SK-N-SH (cell line): ENCODE data around the gene ENO1. TPM values are rescaled to one million over a fixed set of nuclear protein-coding genes. Genes with fewer than 3 reads are reported as not detected.
A peak's percentile ranks its signal among the peaks of the same experiment; 100 is the strongest.

Source experiments
- CTCF ChIA-PET: fragments of 300-600, 350-600 bp; formaldehyde crosslinking; extraction: SDS; loops from one replicate; lab custom pipeline; 2021; lab: Yijun Ruan, JAX
- POLR2A ChIA-PET: fragments of 350-600 bp; sonication (Branson Sonifier 250); formaldehyde crosslinking; extraction: SDS; loops from one replicate; lab custom pipeline; 2020; ENCODE audit warnings: antibody characterized with exemption, inconsistent platforms; lab: Yijun Ruan, JAX
- DNase-seq: peaks from one replicate; pipeline ENCODE4 v3.0.0; 2012
- H2AFZ ChIP-seq: fragments of 200-600 bp; sonication (generic); 2 replicates; pipeline ENCODE4 v1.8.1; 2016; ENCODE audit warnings: antibody characterized with exemption, mild to moderate bottlenecking, low read depth
- H3F3A ChIP-seq: fragments of 200-600 bp; sonication (generic); replicated peaks from 2 replicates; pipeline ENCODE3; 2016; ENCODE audit warnings: antibody characterized with exemption, mild to moderate bottlenecking; ENCODE audit not compliant: insufficient read depth
- H3K27ac ChIP-seq, 2 experiments: fragments of 200-500 bp in 1 of 2; fragments of 200-600 bp in 1 of 2; sonication (Bioruptor generic) in 1 of 2; sonication (generic), shearing (Covaris generic) in 1 of 2; 2 replicates each; pipeline versions ENCODE4 v1.5.1 to v1.6.1; 2014 to 2016; ENCODE audit warnings: low read depth in 2 of 2, inconsistent platforms in 1 of 2, low read length in 1 of 2, mild to moderate bottlenecking in 1 of 2, mixed read lengths in 1 of 2
- H3K27me3 ChIP-seq: fragments of 200-600 bp; sonication (generic), shearing (Covaris generic); 2 replicates; pipeline ENCODE4 v1.6.1; 2016; ENCODE audit warnings: mixed run types; ENCODE audit not compliant: insufficient read depth
- H3K36me3 ChIP-seq, 2 experiments: fragments of 200-500 bp in 1 of 2; fragments of 200-600 bp in 1 of 2; sonication (Bioruptor generic) in 1 of 2; sonication (generic) in 1 of 2; replicated peaks in 1 of 2; 2 replicates each; pipeline versions ENCODE3 to v1.5.1; 2014 to 2016; ENCODE audit warnings: low read length in 1 of 2, mild to moderate bottlenecking in 1 of 2; ENCODE audit not compliant: insufficient read depth in 2 of 2, control insufficient read depth in 1 of 2
- H3K4me1 ChIP-seq, 2 experiments: fragments of 200-500 bp in 1 of 2; fragments of 200-600 bp in 1 of 2; sonication (Bioruptor generic) in 1 of 2; sonication (generic), shearing (Covaris generic) in 1 of 2; 2 replicates each; pipeline versions ENCODE4 v1.5.1 to v1.6.1; 2014 to 2016; ENCODE audit warnings: low read depth in 1 of 2, low read length in 1 of 2, mixed run types in 1 of 2; ENCODE audit not compliant: insufficient read depth in 2 of 2, control insufficient read depth in 1 of 2
- H3K4me2 ChIP-seq: fragments of 200-600 bp; sonication (generic), shearing (Covaris generic); 2 replicates; pipeline ENCODE4 v1.6.1; 2017; ENCODE audit warnings: mixed run types
- H3K4me3 ChIP-seq, 2 experiments: fragments of 200-500 bp in 1 of 2; fragments of 200-600 bp in 1 of 2; sonication (Bioruptor generic) in 1 of 2; sonication (generic), shearing (Covaris generic) in 1 of 2; 2 replicates each; pipeline versions ENCODE4 v1.5.1 to v1.8.1; 2014 to 2016; ENCODE audit warnings: low read depth in 2 of 2, inconsistent platforms in 1 of 2, low read length in 1 of 2, mild to moderate bottlenecking in 1 of 2, mixed read lengths in 1 of 2, moderate library complexity in 1 of 2
- H3K79me2 ChIP-seq: fragments of 200-600 bp; sonication (generic); 2 replicates; pipeline ENCODE4 v1.8.1; 2017; ENCODE audit warnings: mild to moderate bottlenecking; ENCODE audit not compliant: insufficient read depth
- H3K9ac ChIP-seq: fragments of 200-600 bp; sonication (generic); 2 replicates; pipeline ENCODE4 v1.6.1; 2017; ENCODE audit warnings: mixed run types
- H3K9me2 ChIP-seq: fragments of 200-600 bp; sonication (generic); 2 replicates; pipeline ENCODE4 v1.6.1; 2017; ENCODE audit warnings: mixed run types
- H3K9me3 ChIP-seq: fragments of 200-600 bp; sonication (generic); 2 replicates; pipeline ENCODE4 v1.6.1; 2017; ENCODE audit warnings: mixed run types, mild to moderate bottlenecking, moderate library complexity
- H4K20me1 ChIP-seq: fragments of 200-600 bp; sonication (generic); 2 replicates; pipeline ENCODE4 v1.6.1; 2017; ENCODE audit warnings: mild to moderate bottlenecking, mixed run types; ENCODE audit not compliant: insufficient read depth
- CTCF ChIP-seq: fragments of 200-600 bp; sonication (generic); IDR thresholded peaks from 2 replicates; pipeline ENCODE4 v1.6.1; 2017; ENCODE audit warnings: antibody characterized with exemption, mild to moderate bottlenecking, moderate library complexity
- ELF1 ChIP-seq: IDR thresholded peaks from 2 replicates; pipeline ENCODE4 v1.4.0; 2012
- EP300 ChIP-seq, 2 experiments: IDR thresholded peaks; 2 replicates each; pipeline versions ENCODE4 v1.4.0 to v1.6.1; 2012; ENCODE audit warnings: borderline replicate concordance in 1 of 2, low read depth in 1 of 2, low read length in 1 of 2
- EZH2phosphoT487 ChIP-seq: fragments of 200-600 bp; sonication (generic); IDR thresholded peaks from 2 replicates; pipeline ENCODE4 v1.6.1; 2017; ENCODE audit warnings: low read depth, mixed run types, mild to moderate bottlenecking, antibody characterized with exemption, moderate library complexity, borderline replicate concordance
- FOXJ3 ChIP-seq: sonication (generic); formaldehyde crosslinking; IDR thresholded peaks from 2 replicates; pipeline ENCODE4 v1.5.1; 2020; ENCODE audit warnings: mild to moderate bottlenecking, missing genetic modification reagents
- GABPA ChIP-seq: IDR thresholded peaks from 2 replicates; pipeline ENCODE4 v1.4.0; 2012; ENCODE audit warnings: low read depth, mild to moderate bottlenecking
- GATA2 ChIP-seq: sonication (generic); formaldehyde crosslinking; IDR thresholded peaks from 2 replicates; pipeline ENCODE4 v1.5.0; 2020; ENCODE audit warnings: mild to moderate bottlenecking, missing genetic modification reagents
- MXI1 ChIP-seq: IDR thresholded peaks from 2 replicates; pipeline ENCODE4 v1.6.1; 2012; ENCODE audit warnings: mild to moderate bottlenecking, low read depth, low read length, improper control_type of control experiment
- NRF1 ChIP-seq: IDR thresholded peaks from 2 replicates; pipeline ENCODE4 v1.6.1; 2012; ENCODE audit warnings: low read depth, mild to moderate bottlenecking, low read length
- RCOR1 ChIP-seq: fragments of 150-350 bp; IDR thresholded peaks from 2 replicates; pipeline ENCODE4 v1.6.1; 2017; ENCODE audit warnings: antibody characterized with exemption, low read length
- REST ChIP-seq: IDR thresholded peaks from 2 replicates; pipeline ENCODE4 v1.6.1; 2012; ENCODE audit warnings: mild to moderate bottlenecking, low read depth, low read length, moderate library complexity
- RFX5 ChIP-seq: IDR thresholded peaks from 2 replicates; pipeline ENCODE4 v1.6.1; 2012; ENCODE audit warnings: mild to moderate bottlenecking, improper control_type of control experiment, low read length
- SMC3 ChIP-seq: IDR thresholded peaks from 2 replicates; pipeline ENCODE4 v1.6.1; 2012; ENCODE audit warnings: low read depth, low read length, improper control_type of control experiment
- USF2 ChIP-seq: fragments of 150-350 bp; IDR thresholded peaks from 2 replicates; pipeline ENCODE4 v1.6.1; 2017; ENCODE audit warnings: antibody characterized with exemption, low read length, low read depth, borderline replicate concordance
- YY1 ChIP-seq: IDR thresholded peaks from 2 replicates; pipeline ENCODE4 v1.4.0; 2012; ENCODE audit warnings: low read depth, mild to moderate bottlenecking
- ZBTB33 ChIP-seq: IDR thresholded peaks from 2 replicates; pipeline ENCODE4 v1.4.0; 2012; ENCODE audit warnings: low read depth, borderline replicate concordance
- WGBS: methylation state at CpG from one replicate; pipeline ENCODE4 v1.1.6; 2017; ENCODE audit warnings: low lambda C conversion rate; 5-methylcytosine and 5-hydroxymethylcytosine counted together
- polyA plus RNA-seq, 3 experiments: library from polyadenylated mRNA; depleted of rRNA; stranded (reverse); fragments of >200 nt; gene quantifications; 2 replicates each; pipeline ENCODE4 v1.2.3, GENCODE V29; 2012

The ENO1 gene
- polyA plus RNA-seq, 1 of the 3 experiments (the other 2 are of a cell fraction), result 1,599 TPM

- no peak for TF ChIP-seq CTCF
- TF ChIP-seq SMC3, result no peak
- TF ChIP-seq EZH2phosphoT487, result no peak
- no peak for TF ChIP-seq GATA2 (CRISPR knock-in tag)
- no peak for TF ChIP-seq NRF1
- no peak for TF ChIP-seq USF2
- TF ChIP-seq, all 33 proteins: peak for 0
These were observed 32.2 kb downstream of the ENO1 start (continued) for GRCh38 chr1:8846263-8846662.

GRCh38 chr1:8845104-8846097 is 33.1 kb downstream of the ENO1 start:
- CTCF ChIA-PET, result interaction anchor here (0.9 to 2.9 kb wide), 10 partner anchors 13 to 284 kb away, joined by 3 to 11 read pairs (median 4); no protein-coding TSS in a partner anchor
- H3K4me3 ChIP-seq, result no peak overlapping the region
- no peak for TF ChIP-seq EZH2phosphoT487
- no peak for TF ChIP-seq FOXJ3
- TF ChIP-seq REST, result no peak
- no peak for TF ChIP-seq RFX5
- no peak for TF ChIP-seq ELF1
- no peak for TF ChIP-seq ZBTB33
- TF ChIP-seq YY1, result no peak
- no peak for TF ChIP-seq SMC3
- TF ChIP-seq MXI1, result no peak
- TF ChIP-seq GABPA, result no peak
- TF ChIP-seq RCOR1, result no peak
- TF ChIP-seq EP300 (IDR thresholded peaks at IDR 0.05; ENCODE audit: borderline replicate concordance in 1 of 2, low read depth in 1 of 2, low read length in 1 of 2), result no peak
- no peaks in the 10 kb centered on the region for H4K20me1 ChIP-seq
- H3K27ac ChIP-seq, result peak overlapping the region in 1 of 2 experiments; percentile 68; a peak in 2 of 4 replicates
- peaks cover 5 to 23% of the 10 kb centered on the region in 2 experiments; a peak in 1 of 4 replicates for H3K4me1 ChIP-seq
- H3K9ac ChIP-seq, result no peak overlapping the region
- WGBS, result 88% methylated on average over 14 of the region's 21 CpGs
- H3K9me2 ChIP-seq, result no peaks in the 10 kb centered on the region
- no peaks in the 10 kb centered on the region for H3F3A ChIP-seq
- no peaks in the 10 kb centered on the region for H3K9me3 ChIP-seq
- no peaks in the 10 kb centered on the region for H3K36me3 ChIP-seq
- no peak for DNase-seq
- no peak overlapping the region for H3K4me2 ChIP-seq
- H3K27me3 ChIP-seq, result no peaks in the 10 kb centered on the region
- no peaks in the 10 kb centered on the region for H3K79me2 ChIP-seq
- no peak overlapping the region for H2AFZ ChIP-seq
- POLR2A ChIA-PET, result interaction anchor here (0.5 to 1.1 kb wide), 5 partner anchors 28 to 1406 kb away, joined by 3 to 6 read pairs (median 3); partner anchors contain the start of gene RERE
